ENCODE measurements around the gene KRTAP12-1. TPM values are rescaled to one million over a fixed set of nuclear protein-coding genes. Genes with fewer than 3 reads are reported as not detected.

KRTAP12-1 gene
- total RNA-seq, 1 donor, result not detected

GRCh38 chr21:44637018-44637850, 44.7 kb downstream of the KRTAP12-1 start, which contains the start of gene KRTAP10-10:
Gene KRTAP10-10 (plus strand): TSS chr21:44637356. CDS start chr21:44637418, 62 bp downstream.
- Histone ChIP-seq H3K4me2 (ENCODE audit: insufficient read depth, low read length) (no peak within 1 kb of the TSS), H3K36me3 (ENCODE audit: insufficient read depth, low read length) (no peaks in the 10 kb centered on the region), H3K27ac (ENCODE audit: low read depth, low read length) (no peak within 1 kb of the TSS), H3K4me1 (ENCODE audit: insufficient read depth, low read length) (no peaks in the 10 kb centered on the region), H4K20me1 (ENCODE audit: insufficient read depth, low read length) (no peaks in the 10 kb centered on the region), H3K27me3 (ENCODE audit: insufficient read depth, low read length) (no peaks in the 10 kb centered on the region), H3K4me3 (ENCODE audit: insufficient read depth, low read length) (no peak within 1 kb of the TSS), H3K9me3 (ENCODE audit: low read depth, low read length) (no peaks in the 10 kb centered on the region), H3K79me2 (ENCODE audit: insufficient read depth, low read length) (no peaks in the 10 kb centered on the region), H2AFZ (ENCODE audit: low read length) (no peak within 1 kb of the TSS)
- no peak for DNase-seq (ENCODE audit: insufficient read length, low spot score, missing footprints)
- TF ChIP-seq CTCF (IDR thresholded peaks at IDR 0.05; ENCODE audit: extremely low read depth, low read depth, low read length), result no peak

- Histone ChIP-seq H3K79me2 (ENCODE audit: insufficient read depth, low read length) (no peaks in the 10 kb centered on the region), H3K4me1 (ENCODE audit: insufficient read depth, low read length) (no peaks in the 10 kb centered on the region), H3K27ac (ENCODE audit: low read depth, low read length) (no peak overlapping the region), H3K4me2 (ENCODE audit: insufficient read depth, low read length) (no peak overlapping the region), H4K20me1 (ENCODE audit: insufficient read depth, low read length) (no peaks in the 10 kb centered on the region), H2AFZ (ENCODE audit: low read length) (no peak overlapping the region), H3K9me3 (ENCODE audit: low read depth, low read length) (no peaks in the 10 kb centered on the region), H3K27me3 (ENCODE audit: insufficient read depth, low read length) (no peaks in the 10 kb centered on the region), H3K4me3 (ENCODE audit: insufficient read depth, low read length) (no peak overlapping the region), H3K36me3 (ENCODE audit: insufficient read depth, low read length) (no peaks in the 10 kb centered on the region)
- TF ChIP-seq CTCF (IDR thresholded peaks at IDR 0.05; ENCODE audit: extremely low read depth, low read depth, low read length), result no peak
- DNase-seq (ENCODE audit: insufficient read length, low spot score, missing footprints), result no peak
Observed at GRCh38 chr21:44636209-44637017, 45.5 kb downstream of the KRTAP12-1 start.

GRCh38 chr21:44632067-44632466, 49.9 kb downstream of the KRTAP12-1 start:
- Histone ChIP-seq H3K36me3 (ENCODE audit: insufficient read depth, low read length) (no peaks in the 10 kb centered on the region), H3K9me3 (ENCODE audit: low read depth, low read length) (no peaks in the 10 kb centered on the region), H3K27me3 (ENCODE audit: insufficient read depth, low read length) (no peaks in the 10 kb centered on the region)

More at GRCh38 chr21:44632067-44632466, 49.9 kb downstream of the KRTAP12-1 start:
- no peak overlapping the region for H3K4me3 ChIP-seq (ENCODE audit: insufficient read depth, low read length)
- H3K4me2 ChIP-seq (ENCODE audit: insufficient read depth, low read length), result no peak overlapping the region
- no peaks in the 10 kb centered on the region for H4K20me1 ChIP-seq (ENCODE audit: insufficient read depth, low read length)
- H3K27ac ChIP-seq (ENCODE audit: low read depth, low read length), result no peak overlapping the region
- DNase-seq (ENCODE audit: insufficient read length, low spot score, missing footprints), result no peak
- no peaks in the 10 kb centered on the region for H3K4me1 ChIP-seq (ENCODE audit: insufficient read depth, low read length)
- no peaks in the 10 kb centered on the region for H3K79me2 ChIP-seq (ENCODE audit: insufficient read depth, low read length)
- H2AFZ ChIP-seq (ENCODE audit: low read length), result no peak overlapping the region
- no peak for TF ChIP-seq CTCF (IDR thresholded peaks at IDR 0.05; ENCODE audit: extremely low read depth, low read depth, low read length)

Small RNAs within 50 kb of the gene (small RNA-seq; reads per million reads assigned to genes)
- gene KRTAP12-6P, result not detected

Other genes starting within 250 kb of the KRTAP12-1 start
- 0.72 and 0.88 TPM in 2 replicates for gene LRRC3, start 226.7 kb downstream of the KRTAP12-1 start, total RNA-seq
- gene KRTAP10-1, start 142.0 kb downstream of the KRTAP12-1 start, total RNA-seq, result not detected in 2 replicates
- gene KRTAP10-2, start 130.7 kb downstream of the KRTAP12-1 start, total RNA-seq, result not detected in 2 replicates
- gene KRTAP10-3, start 123.4 kb downstream of the KRTAP12-1 start, total RNA-seq, result not detected in 2 replicates
- gene KRTAP10-4, start 108.4 kb downstream of the KRTAP12-1 start, total RNA-seq, result not detected in 2 replicates
- not detected in 2 replicates for gene KRTAP10-5, start 101.6 kb downstream of the KRTAP12-1 start, total RNA-seq
- gene KRTAP10-6, start 89.7 kb downstream of the KRTAP12-1 start, total RNA-seq, result not detected in 2 replicates
- gene KRTAP10-7, start 81.6 kb downstream of the KRTAP12-1 start, total RNA-seq, result not detected in 2 replicates
- not detected in 2 replicates for gene KRTAP10-8, start 70.1 kb downstream of the KRTAP12-1 start, total RNA-seq
- gene KRTAP10-9, start 55.1 kb downstream of the KRTAP12-1 start, total RNA-seq, result not detected in 2 replicates
- gene KRTAP10-10, start 44.8 kb downstream of the KRTAP12-1 start, total RNA-seq, result not detected in 2 replicates
- not detected in 2 replicates for gene KRTAP10-11, start 35.7 kb downstream of the KRTAP12-1 start, total RNA-seq
- gene KRTAP12-4, start 27.5 kb downstream of the KRTAP12-1 start, total RNA-seq, result not detected in 2 replicates
- not detected in 2 replicates for gene KRTAP12-3, start 24.2 kb downstream of the KRTAP12-1 start, total RNA-seq
- gene KRTAP12-2, start 15.2 kb downstream of the KRTAP12-1 start, total RNA-seq, result not detected in 2 replicates
- not detected in 2 replicates for gene KRTAP10-12, start 15.0 kb upstream of the KRTAP12-1 start, total RNA-seq
- not detected in 2 replicates for gene TSPEAR, start 29.4 kb upstream of the KRTAP12-1 start, total RNA-seq
- gene UBE2G2, start 119.7 kb upstream of the KRTAP12-1 start, total RNA-seq, result 75.3 and 94.3 TPM in 2 replicates
- gene SUMO3, start 135.9 kb upstream of the KRTAP12-1 start, total RNA-seq, result 80.7 and 82.8 TPM in 2 replicates
- gene PTTG1IP, start 191.5 kb upstream of the KRTAP12-1 start, total RNA-seq, result 413 and 480 TPM in 2 replicates
- gene ITGB2, start 238.7 kb upstream of the KRTAP12-1 start, total RNA-seq, result 13.3 and 15.2 TPM in 2 replicates